Germinal center (tissue), 1 donor: ENCODE measurements around the gene HOXD12.

Experiments used
- DNase-seq: peaks from one replicate; pipeline ENCODE4 v3.0.0; 2012; ENCODE audit warnings: mixed read lengths, low spot score

HOXD12 gene

GRCh38 chr2:176081376-176081836 lies 18.2 kb upstream of the HOXD12 start:
- DNase-seq, result no peak

- no peak for DNase-seq
Observed at GRCh38 chr2:176081837-176082524, 17.6 kb upstream of the HOXD12 start.

GRCh38 chr2:176082525-176082823 lies 17.1 kb upstream of the HOXD12 start:
- DNase-seq, result no peak

GRCh38 chr2:176082824-176083751 lies 16.5 kb upstream of the HOXD12 start:
- no peak for DNase-seq

GRCh38 chr2:176083796-176084261 lies 15.8 kb upstream of the HOXD12 start, which contains the start of gene EVX2:
Gene EVX2, minus strand, starts transcription at chr2:176083962. Its CDS starts 186 bp downstream, at chr2:176083776.
- no peak for DNase-seq

- DNase-seq, result no peak
Observed at GRCh38 chr2:176084611-176085119, 14.9 kb upstream of the HOXD12 start.

GRCh38 chr2:176085120-176085788 lies 14.3 kb upstream of the HOXD12 start:
- no peak for DNase-seq

GRCh38 chr2:176085861-176086771 lies 13.5 kb upstream of the HOXD12 start:
- DNase-seq, result no peak

- no peak for DNase-seq
Observed at GRCh38 chr2:176087330-176088047, 12.1 kb upstream of the HOXD12 start.

GRCh38 chr2:176088048-176088936 lies 11.3 kb upstream of the HOXD12 start:
- no peak for DNase-seq

- DNase-seq, result no peak
Observed at GRCh38 chr2:176088937-176089842, 10.4 kb upstream of the HOXD12 start.

- DNase-seq, result no peak
Observed at GRCh38 chr2:176089843-176090395, 9.7 kb upstream of the HOXD12 start.

GRCh38 chr2:176090862-176091261 lies 8.7 kb upstream of the HOXD12 start:
- DNase-seq, result no peak

- no peak for DNase-seq
Observed at GRCh38 chr2:176091329-176092258, 8.0 kb upstream of the HOXD12 start.

- DNase-seq, result no peak
Observed at GRCh38 chr2:176092270-176093144, 7.1 kb upstream of the HOXD12 start, which contains the start of gene HOXD13. Gene HOXD13, plus strand, starts transcription at chr2:176092721. Its CDS starts 170 bp downstream, at chr2:176092891.
